ENCODE results near the gene GATAD2B. TPM values are rescaled to one million over a fixed set of nuclear protein-coding genes. Genes with fewer than 3 reads are reported as not detected.

The GATAD2B gene
- total and polyA plus RNA-seq, 9 donors = 11.2 to 73.0 (median 55.8) TPM

DNA sequence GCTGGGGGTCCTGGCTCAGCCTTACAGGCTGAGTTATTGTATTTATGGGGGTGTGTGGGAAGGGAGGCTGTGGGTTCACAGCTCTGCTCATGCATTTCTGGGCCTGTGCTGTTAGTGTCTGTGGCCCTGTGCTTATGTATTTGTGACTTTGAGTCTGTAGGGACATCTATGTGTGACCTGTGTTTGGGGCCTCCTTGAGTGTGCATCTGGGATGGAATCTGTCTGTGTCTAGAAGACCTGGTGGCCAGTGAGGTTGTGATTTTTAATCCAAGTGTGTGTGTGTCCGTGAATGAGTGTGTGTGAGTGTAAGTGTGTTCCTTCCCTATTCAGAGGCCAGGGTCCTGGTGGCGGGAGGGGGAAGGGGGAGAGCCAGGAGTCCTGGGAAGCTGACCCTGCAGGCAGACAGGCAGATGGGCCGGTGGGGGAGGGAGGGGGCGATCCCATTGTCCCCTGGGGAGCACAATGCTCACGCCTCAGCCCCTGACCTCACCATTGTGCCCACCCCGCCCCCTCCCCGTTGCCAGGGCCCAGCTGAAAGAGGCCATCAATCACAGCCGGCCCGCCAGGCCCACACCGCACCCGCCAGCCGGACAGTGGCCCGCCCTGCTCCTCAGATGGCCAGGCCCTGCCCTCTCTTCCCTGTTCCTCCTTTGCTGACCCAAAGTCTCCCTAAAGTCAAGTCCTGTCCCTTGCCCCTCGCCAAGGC, 128.0 kb downstream of the GATAD2B start:
- no peak overlapping the region for H3K4me3 ChIP-seq
- no peak overlapping the region for H3K27ac ChIP-seq
- intact Hi-C loops (cut with DNase I) = loop anchor here (5.0 to 10.0 kb wide), 5 partner anchors 150 to 190 kb away; partner anchors contain the start of genes DENND4B (in 2 of the 4), RAB13 (in 2 of the 4) and CRTC2 (in 1 of the 4)
- WGBS, 3 donors = 37 to 41% (median 40%) methylated on average over 14 of the region's 14 CpGs
- H3K36me3 ChIP-seq = no peaks in the 10 kb centered on the region
- no peaks in the 10 kb centered on the region for H3K27me3 ChIP-seq
- peak in 2 of 5 donors; percentile 10 to 20 for DNase-seq
- H3K4me1 ChIP-seq (ENCODE audit: insufficient read depth) = no peaks in the 10 kb centered on the region
- no peaks in the 10 kb centered on the region for H3K9me3 ChIP-seq
- no peak for TF ChIP-seq EP300 (IDR thresholded peaks at IDR 0.05)
- TF ChIP-seq, protein P1, sequence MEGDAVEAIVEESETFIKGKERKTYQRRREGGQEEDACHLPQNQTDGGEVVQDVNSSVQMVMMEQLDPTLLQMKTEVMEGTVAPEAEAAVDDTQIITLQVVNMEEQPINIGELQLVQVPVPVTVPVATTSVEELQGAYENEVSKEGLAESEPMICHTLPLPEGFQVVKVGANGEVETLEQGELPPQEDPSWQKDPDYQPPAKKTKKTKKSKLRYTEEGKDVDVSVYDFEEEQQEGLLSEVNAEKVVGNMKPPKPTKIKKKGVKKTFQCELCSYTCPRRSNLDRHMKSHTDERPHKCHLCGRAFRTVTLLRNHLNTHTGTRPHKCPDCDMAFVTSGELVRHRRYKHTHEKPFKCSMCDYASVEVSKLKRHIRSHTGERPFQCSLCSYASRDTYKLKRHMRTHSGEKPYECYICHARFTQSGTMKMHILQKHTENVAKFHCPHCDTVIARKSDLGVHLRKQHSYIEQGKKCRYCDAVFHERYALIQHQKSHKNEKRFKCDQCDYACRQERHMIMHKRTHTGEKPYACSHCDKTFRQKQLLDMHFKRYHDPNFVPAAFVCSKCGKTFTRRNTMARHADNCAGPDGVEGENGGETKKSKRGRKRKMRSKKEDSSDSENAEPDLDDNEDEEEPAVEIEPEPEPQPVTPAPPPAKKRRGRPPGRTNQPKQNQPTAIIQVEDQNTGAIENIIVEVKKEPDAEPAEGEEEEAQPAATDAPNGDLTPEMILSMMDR (IDR thresholded peaks at IDR 0.05) = no peak
- TF ChIP-seq POLR2A (IDR thresholded peaks at IDR 0.05) = no peak

DNA sequence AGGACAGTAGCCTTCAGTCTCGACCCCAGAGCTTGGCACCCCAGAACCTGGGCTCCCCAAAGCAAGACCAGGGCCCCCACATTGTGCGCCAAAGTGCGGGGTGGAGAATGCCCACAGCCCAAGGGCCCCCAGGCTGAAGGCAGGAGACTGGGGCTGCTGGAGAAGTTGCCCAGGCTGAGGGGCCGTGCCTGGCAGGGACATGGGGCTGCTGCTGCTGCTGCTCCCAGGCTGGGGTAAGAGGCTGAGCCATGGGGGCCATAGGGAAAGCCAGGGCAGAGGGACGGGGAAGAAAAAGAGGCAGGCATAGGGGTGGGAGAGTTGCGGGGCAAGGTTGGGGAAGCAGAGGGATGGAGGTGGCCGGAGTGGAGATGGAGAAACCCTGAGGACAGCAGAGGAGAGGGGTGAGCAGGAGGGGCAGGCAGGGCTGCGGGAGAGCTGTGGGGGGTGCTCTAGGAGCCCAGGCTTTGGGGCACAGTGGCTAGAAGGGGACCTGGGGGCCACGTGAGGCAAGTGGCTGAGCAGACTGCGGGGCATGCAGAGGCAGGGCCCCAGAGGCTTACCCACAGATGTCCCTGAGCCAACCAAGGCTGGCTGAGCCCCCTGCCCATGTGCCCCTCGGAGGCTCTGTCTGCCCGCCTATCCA, 128.7 kb downstream of the GATAD2B start:
- Histone ChIP-seq H3K4me1 (ENCODE audit: insufficient read depth) (no peaks in the 10 kb centered on the region), H3K9me3 (no peaks in the 10 kb centered on the region), H3K36me3 (no peaks in the 10 kb centered on the region), H3K4me3 (no peak overlapping the region), H3K27me3 (no peaks in the 10 kb centered on the region), H3K27ac (no peak overlapping the region)
- WGBS, 3 donors = 69 to 78% (median 70%) methylated on average over 12 of the region's 12 CpGs
- TF ChIP-seq EP300 (IDR thresholded peaks at IDR 0.05) (no peak), POLR2A (IDR thresholded peaks at IDR 0.05) (no peak)
- TF ChIP-seq, protein P1 (IDR thresholded peaks at IDR 0.05) = no peak
- intact Hi-C loops (cut with DNase I) = loop anchor here in 3 of 4 donors (10.0 kb wide), 3 partner anchors 151 to 191 kb away; partner anchors contain the start of genes RAB13 (in 2 of the 3), CRTC2 (in 1 of the 3) and DENND4B (in 1 of the 3)
- DNase-seq = peak in 1 of 5 donors; percentile 13

DNA sequence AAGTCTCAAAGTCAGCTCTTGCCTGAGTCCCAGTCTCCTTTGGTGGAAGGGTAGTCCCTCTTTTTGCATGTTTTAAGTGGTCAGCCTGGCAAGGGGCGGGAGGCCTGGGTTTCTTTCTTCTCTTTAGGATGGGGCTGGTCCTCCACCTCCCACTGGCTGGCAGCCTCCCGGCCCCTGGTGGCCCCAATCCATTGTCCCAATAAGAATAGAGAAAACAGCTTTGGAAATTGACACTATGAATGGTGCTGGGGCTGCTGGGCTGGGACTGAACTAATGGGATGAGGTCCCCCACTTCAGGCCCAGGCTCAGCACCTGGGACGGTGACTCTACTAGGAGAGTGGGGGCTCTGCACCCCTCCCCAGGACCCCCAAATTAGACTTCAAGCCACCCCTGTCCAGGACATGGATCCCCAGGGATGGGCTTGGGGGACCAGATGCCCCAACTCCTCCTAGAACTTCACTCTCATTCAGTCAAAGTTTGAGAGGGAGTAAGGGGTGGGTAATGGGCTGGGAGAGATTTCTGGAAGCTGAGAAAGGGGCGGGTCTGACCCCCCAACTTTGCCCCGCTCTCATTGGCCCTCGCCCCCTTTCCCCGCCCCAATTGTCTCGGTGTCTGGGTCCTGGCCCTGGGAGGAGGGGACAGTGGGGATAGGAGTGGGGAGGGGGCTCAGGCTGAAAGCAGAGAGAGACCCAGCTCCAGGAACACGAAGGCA, 129.4 kb downstream of the GATAD2B start:
- intact Hi-C loops (cut with DNase I) = loop anchor here in 3 of 4 donors (10.0 kb wide), 3 partner anchors 151 to 191 kb away; partner anchors contain the start of genes RAB13 (in 2 of the 3), CRTC2 (in 1 of the 3) and DENND4B (in 1 of the 3)
- Histone ChIP-seq H3K9me3 (no peaks in the 10 kb centered on the region), H3K27ac (no peak overlapping the region), H3K4me1 (ENCODE audit: insufficient read depth) (no peaks in the 10 kb centered on the region), H3K36me3 (no peaks in the 10 kb centered on the region), H3K27me3 (no peaks in the 10 kb centered on the region), H3K4me3 (no peak overlapping the region)
- 65 to 69% (median 66%) methylated on average over 9 of the region's 9 CpGs for WGBS, 3 donors
- TF ChIP-seq POLR2A (IDR thresholded peaks at IDR 0.05) (no peak), EP300 (IDR thresholded peaks at IDR 0.05) (no peak)
- TF ChIP-seq, protein P1 (IDR thresholded peaks at IDR 0.05) = no peak
- peak in 1 of 5 donors; percentile 18 for DNase-seq

DNA sequence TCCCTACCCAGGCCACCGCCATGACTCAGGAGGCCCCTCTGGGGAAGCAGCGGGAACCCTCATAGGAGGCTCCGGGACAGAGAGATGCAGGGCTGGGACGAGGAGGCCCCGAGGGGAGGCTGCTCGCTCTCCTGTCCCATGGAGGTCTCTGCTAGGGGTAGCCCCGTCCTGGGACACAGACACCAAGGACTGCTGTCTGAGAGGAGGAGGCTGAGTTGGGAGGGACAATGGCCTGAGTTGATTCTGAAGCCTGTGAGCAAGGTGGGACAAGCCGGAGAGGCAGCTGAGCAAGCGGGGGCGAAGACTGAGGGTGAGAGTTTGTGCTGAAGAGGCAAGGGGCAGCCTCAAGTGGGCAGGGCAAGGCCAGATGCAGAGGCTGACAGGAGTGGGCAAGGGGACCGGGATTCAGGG, 130.1 kb downstream of the GATAD2B start:
- intact Hi-C loops (cut with DNase I) = loop anchor here in 3 of 4 donors (10.0 kb wide), 3 partner anchors 152 to 192 kb away; partner anchors contain the start of genes RAB13 (in 2 of the 3), CRTC2 (in 1 of the 3) and DENND4B (in 1 of the 3)
- Histone ChIP-seq H3K27ac (no peak overlapping the region), H3K4me1 (ENCODE audit: insufficient read depth) (no peaks in the 10 kb centered on the region), H3K27me3 (no peaks in the 10 kb centered on the region), H3K36me3 (no peaks in the 10 kb centered on the region), H3K9me3 (no peaks in the 10 kb centered on the region), H3K4me3 (no peak overlapping the region)
- WGBS, 3 donors = 88 to 92% (median 91%) methylated on average over 11 of the region's 11 CpGs
- DNase-seq = peak in 3 of 5 donors; percentile 12 to 46 (median 16)
- no peak for TF ChIP-seq POLR2A (IDR thresholded peaks at IDR 0.05)
- no peak for TF ChIP-seq EP300 (IDR thresholded peaks at IDR 0.05)
- TF ChIP-seq, protein P1 (IDR thresholded peaks at IDR 0.05) = no peak

All from ovary (tissue), 9 donors.